Prostate gland (tissue), 2 donors: ENCODE data around the gene PPFIBP2.

Source experiments
- CTCF ChIP-seq, 4 experiments: fragments of 200-600 bp in 2 of 4; fragments of 450-650 bp in 2 of 4; sonication (generic) in 2 of 4; IDR thresholded peaks; 1 replicate in 3 of 4; 2 replicates in 1 of 4; pipeline ENCODE4 v1.5.1; 2016 to 2019; ENCODE audit warnings: antibody characterized with exemption in 4 of 4, mild to moderate bottlenecking in 2 of 4, moderate library complexity in 2 of 4
- POLR2A ChIP-seq: fragments of 450-650 bp; IDR thresholded peaks from one replicate; pipeline ENCODE4 v1.6.1; 2016; ENCODE audit warnings: antibody characterized with exemption, mild to moderate bottlenecking
- POLR2AphosphoS5 ChIP-seq: sonication (generic); formaldehyde crosslinking; IDR thresholded peaks from one replicate; pipeline ENCODE4 v1.6.1; 2017; ENCODE audit warnings: antibody characterized with exemption

DNA sequence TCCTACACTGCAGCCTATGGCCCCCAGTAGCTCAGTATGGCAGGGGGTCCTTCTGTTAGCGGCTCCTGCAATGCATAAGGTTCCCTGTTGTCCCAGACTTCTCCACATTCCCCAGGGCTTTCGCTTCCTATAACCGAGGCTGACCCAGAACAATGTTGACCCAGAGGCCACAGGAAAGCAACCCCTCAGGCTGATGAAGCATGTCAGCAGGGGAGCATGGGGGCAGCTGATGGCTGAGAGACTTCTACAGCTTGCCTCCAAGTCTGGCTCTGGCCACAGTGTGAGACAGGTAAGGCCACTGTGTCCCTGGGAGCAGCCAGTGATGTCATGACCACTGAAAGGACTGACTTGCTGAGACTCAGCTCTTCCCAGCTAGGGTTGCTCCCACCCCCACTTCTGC is 12.5 kb upstream of the PPFIBP2 start:
- TF ChIP-seq CTCF (IDR thresholded peaks at IDR 0.05) (no peak), POLR2A (no peak), POLR2AphosphoS5 (no peak)
